Epithelial cell of esophagus (primary cell): ENCODE measurements around the gene APBB2.

Experiments
- DNase-seq: peaks from one replicate; pipeline ENCODE4 v3.0.0; 2010; ENCODE audit warnings: low read depth
- H3K4me3 ChIP-seq: 2 replicates; pipeline ENCODE4 v1.5.1; 2011; ENCODE audit warnings: mild to moderate bottlenecking, low read length, control low read depth
- TF ChIP-seq, protein P1 (sequence below): IDR thresholded peaks from 2 replicates; pipeline ENCODE4 v1.5.1; 2011; ENCODE audit warnings: low read depth, mild to moderate bottlenecking, low read length, control low read depth, inconsistent platforms; ENCODE audit not compliant: insufficient read depth; ENCODE audit errors: missing control alignments

APBB2 gene

GRCh38 chr4:41044791-41045190, 169.6 kb downstream of the APBB2 start:
- no peak for DNase-seq
- TF ChIP-seq, protein P1, sequence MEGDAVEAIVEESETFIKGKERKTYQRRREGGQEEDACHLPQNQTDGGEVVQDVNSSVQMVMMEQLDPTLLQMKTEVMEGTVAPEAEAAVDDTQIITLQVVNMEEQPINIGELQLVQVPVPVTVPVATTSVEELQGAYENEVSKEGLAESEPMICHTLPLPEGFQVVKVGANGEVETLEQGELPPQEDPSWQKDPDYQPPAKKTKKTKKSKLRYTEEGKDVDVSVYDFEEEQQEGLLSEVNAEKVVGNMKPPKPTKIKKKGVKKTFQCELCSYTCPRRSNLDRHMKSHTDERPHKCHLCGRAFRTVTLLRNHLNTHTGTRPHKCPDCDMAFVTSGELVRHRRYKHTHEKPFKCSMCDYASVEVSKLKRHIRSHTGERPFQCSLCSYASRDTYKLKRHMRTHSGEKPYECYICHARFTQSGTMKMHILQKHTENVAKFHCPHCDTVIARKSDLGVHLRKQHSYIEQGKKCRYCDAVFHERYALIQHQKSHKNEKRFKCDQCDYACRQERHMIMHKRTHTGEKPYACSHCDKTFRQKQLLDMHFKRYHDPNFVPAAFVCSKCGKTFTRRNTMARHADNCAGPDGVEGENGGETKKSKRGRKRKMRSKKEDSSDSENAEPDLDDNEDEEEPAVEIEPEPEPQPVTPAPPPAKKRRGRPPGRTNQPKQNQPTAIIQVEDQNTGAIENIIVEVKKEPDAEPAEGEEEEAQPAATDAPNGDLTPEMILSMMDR: no peak
- H3K4me3 ChIP-seq: no peak overlapping the region

GRCh38 chr4:41044165-41044564, 170.2 kb downstream of the APBB2 start:
- DNase-seq: peak; percentile 10
- no peak overlapping the region for H3K4me3 ChIP-seq
- TF ChIP-seq, protein P1: no peak

DNA sequence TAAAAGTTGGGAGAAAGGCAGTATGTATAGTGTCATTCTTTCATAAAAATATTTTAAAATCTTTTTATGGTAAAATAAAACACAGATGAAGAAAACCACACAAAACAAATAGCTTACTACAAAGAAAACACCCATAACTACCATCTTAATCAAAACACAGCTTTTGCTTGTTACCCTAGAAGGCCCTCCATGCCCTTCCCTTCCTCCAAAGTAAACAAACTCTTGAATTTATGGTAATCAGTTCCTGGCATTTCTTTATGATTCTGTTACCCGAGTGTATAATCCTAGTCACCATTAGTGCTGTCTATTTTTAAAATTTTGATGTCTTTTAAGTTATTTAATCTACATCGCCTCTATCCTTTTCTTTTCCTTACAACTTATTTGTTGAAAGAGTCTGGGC, 170.9 kb downstream of the APBB2 start:
- TF ChIP-seq, protein P1: no peak
- H3K4me3 ChIP-seq: no peak overlapping the region
- DNase-seq: no peak

GRCh38 chr4:41041551-41041950, 172.8 kb downstream of the APBB2 start:
- no peak overlapping the region for H3K4me3 ChIP-seq
- TF ChIP-seq, protein P1: no peak
- DNase-seq: no peak

DNA sequence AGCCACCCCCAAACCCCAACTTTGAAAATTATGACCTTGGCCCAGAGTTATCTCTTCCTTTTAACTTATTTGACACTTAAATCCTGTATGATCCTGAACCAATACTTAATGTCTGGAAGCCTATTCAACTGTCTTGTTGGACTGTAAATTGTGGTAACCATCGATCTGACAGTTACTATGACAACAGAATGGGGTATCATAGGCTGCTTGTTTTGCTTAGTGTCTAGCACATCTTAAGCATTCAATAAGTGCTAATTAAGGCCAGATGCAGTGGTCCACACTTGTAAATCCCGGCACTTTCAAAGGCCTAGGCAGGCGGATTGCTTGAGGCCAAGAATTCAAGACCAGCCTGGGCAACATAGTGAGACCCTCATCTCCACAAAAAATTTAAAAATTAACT, 175.0 kb downstream of the APBB2 start:
- H3K4me3 ChIP-seq: no peak overlapping the region
- DNase-seq: no peak
- TF ChIP-seq, protein P1: no peak

GRCh38 chr4:41038304-41038703, 176.0 kb downstream of the APBB2 start:
- TF ChIP-seq, protein P1: no peak
- no peak for DNase-seq
- H3K4me3 ChIP-seq: no peak overlapping the region

GRCh38 chr4:41029098-41029497, 185.2 kb downstream of the APBB2 start:
- TF ChIP-seq, protein P1: no peak
- no peak for DNase-seq
- H3K4me3 ChIP-seq: no peak overlapping the region
